GM12878 (cell line): ENCODE results near the gene CNOT3. TPM values are rescaled to one million over a fixed set of nuclear protein-coding genes. Genes with fewer than 3 reads are reported as not detected.
A peak's percentile ranks its signal among the peaks of the same experiment; 100 is the strongest.

Experiments
- ATAC-seq: fragments of 200-7000 bp; cut with Tn5 transposase; 3 replicates; pipeline ENCODE4 v1.9.1; 2020; ENCODE audit warnings: mild to moderate bottlenecking, moderate library complexity
- BruUV-seq: library from RNA; stranded (reverse); fragments of 400-500 nt; replicated peaks from 2 replicates; lab custom pipeline; 2021; lab: Mats Ljungman, UMichigan
- CTCF ChIA-PET: fragments of 300-600 bp; sonication (Branson Sonifier 250); formaldehyde crosslinking; extraction: SDS; loops from one replicate; lab custom pipeline; 2021; ENCODE audit warnings: inconsistent platforms; lab: Yijun Ruan, JAX
- POLR2A ChIA-PET: fragments of 350-600 bp; formaldehyde crosslinking; extraction: SDS; loops from one replicate; lab custom pipeline; 2021; ENCODE audit warnings: inconsistent platforms; lab: Charles Lee
- RAD21 ChIA-PET: fragments of 300-600 bp; sonication (Branson Sonifier 250); formaldehyde crosslinking; loops from one replicate; lab custom pipeline; 2023; ENCODE audit warnings: antibody characterized with exemption; ENCODE audit not compliant: unreplicated experiment; lab: Charles Lee
- SMC1A ChIA-PET: fragments of 300-600 bp; sonication (Branson Sonifier 250); formaldehyde crosslinking; loops from one replicate; lab custom pipeline; 2023; ENCODE audit not compliant: unreplicated experiment, uncharacterized antibody; lab: Charles Lee
- DNase-seq: peaks from one replicate; pipeline ENCODE4 v3.0.0-alpha.2; 2011; ENCODE audit warnings: low read depth, low spot score
- FAIRE-seq: peaks from 3 replicates; lab custom pipeline; 2011; peaks lifted over from hg19 to GRCh38; lab: Jason Lieb, UNC
- H2AFZ ChIP-seq: 2 replicates; pipeline ENCODE4 v1.6.0; 2011; ENCODE audit warnings: low read depth, low read length, control low read depth; ENCODE audit not compliant: control insufficient read depth
- H3K27ac ChIP-seq: 2 replicates; pipeline ENCODE4 v1.5.1; 2011; ENCODE audit warnings: control low read depth; ENCODE audit not compliant: control insufficient read depth, insufficient read depth
- H3K27me3 ChIP-seq, 2 experiments: replicated peaks in 1 of 2; 2 replicates each; pipeline versions ENCODE4 v1.6.0 to v1.6.1; 2011; ENCODE audit warnings: low read length in 1 of 2; ENCODE audit not compliant: control insufficient read depth in 2 of 2, insufficient read depth in 2 of 2
- H3K36me3 ChIP-seq, 2 experiments: 2 replicates each; pipeline ENCODE4 v1.5.1; 2011; ENCODE audit warnings: low read length in 1 of 2; ENCODE audit not compliant: control insufficient read depth in 2 of 2, insufficient read depth in 2 of 2
- H3K4me1 ChIP-seq: 2 replicates; pipeline ENCODE4 v1.6.1; 2011; ENCODE audit warnings: mild to moderate bottlenecking, low read length, moderate library complexity, mixed read lengths; ENCODE audit not compliant: control insufficient read depth, insufficient read depth
- H3K4me2 ChIP-seq: 2 replicates; pipeline ENCODE4 v1.6.0; 2011; ENCODE audit warnings: control low read depth; ENCODE audit not compliant: control insufficient read depth, insufficient read depth
- H3K4me3 ChIP-seq: fragments of 200-600 bp; sonication (generic); 2 replicates; pipeline ENCODE4 v1.5.1; 2016
- H3K79me2 ChIP-seq: 2 replicates; pipeline ENCODE4 v1.6.0; 2011; ENCODE audit warnings: low read length; ENCODE audit not compliant: control insufficient read depth, insufficient read depth
- H3K9ac ChIP-seq: 2 replicates; pipeline ENCODE4 v1.8.0; 2011; ENCODE audit warnings: low read length, control low read depth, mixed read lengths; ENCODE audit not compliant: control insufficient read depth, insufficient read depth
- H3K9me3 ChIP-seq: replicated peaks from 3 replicates; pipeline ENCODE4 v1.5.1; 2011; ENCODE audit warnings: mild to moderate bottlenecking, low read length; ENCODE audit not compliant: control insufficient read depth, insufficient read depth
- H4K20me1 ChIP-seq: 2 replicates; pipeline ENCODE4 v1.6.0; 2011; ENCODE audit not compliant: control insufficient read depth, insufficient read depth
- BCL3 ChIP-seq: IDR thresholded peaks from 2 replicates; pipeline ENCODE4 v1.6.1; 2011; ENCODE audit warnings: borderline replicate concordance, low read depth, mild to moderate bottlenecking, moderate library complexity, low read length; ENCODE audit not compliant: insufficient read depth, poor library complexity, severe bottlenecking
- BMI1 ChIP-seq: fragments of 450-650 bp; IDR thresholded peaks from 2 replicates; pipeline ENCODE4 v1.6.1; 2016; ENCODE audit warnings: mild to moderate bottlenecking, moderate library complexity, borderline replicate concordance
- CHD2 ChIP-seq: IDR thresholded peaks from 2 replicates; pipeline ENCODE4 v1.6.1; 2011; ENCODE audit warnings: low read depth, low read length, improper control_type of control experiment, borderline replicate concordance
- HDAC6 ChIP-seq: fragments of 200-600 bp; sonication (generic); IDR thresholded peaks from one replicate; pipeline ENCODE4 v1.8.0; 2017; ENCODE audit warnings: antibody characterized with exemption; ENCODE audit not compliant: unreplicated experiment
- IKZF2 ChIP-seq, 2 experiments: fragments of 450-650 bp; IDR thresholded peaks; 2 replicates each; pipeline ENCODE4 v1.6.1; 2017; ENCODE audit warnings: mild to moderate bottlenecking in 2 of 2, moderate library complexity in 2 of 2
- LARP7 ChIP-seq: fragments of 450-650 bp; IDR thresholded peaks from 2 replicates; pipeline ENCODE4 v1.6.1; 2017; ENCODE audit warnings: mild to moderate bottlenecking
- MAX ChIP-seq: IDR thresholded peaks from 2 replicates; pipeline ENCODE4 v1.6.1; 2012; ENCODE audit warnings: low read depth, low read length, improper control_type of control experiment
- POLR2AphosphoS2 ChIP-seq: IDR thresholded peaks from 2 replicates; pipeline ENCODE4 v1.6.1; 2011; ENCODE audit warnings: low read depth, mild to moderate bottlenecking, low read length, improper control_type of control experiment, moderate library complexity
- POU2F2 ChIP-seq: IDR thresholded peaks from 3 replicates; pipeline ENCODE4 v1.6.1; 2011; ENCODE audit warnings: low read depth, mild to moderate bottlenecking, low read length, borderline replicate concordance
- SPI1 ChIP-seq: IDR thresholded peaks from 2 replicates; pipeline ENCODE4 v1.6.1; 2011; ENCODE audit warnings: low read depth, mild to moderate bottlenecking, low read length, moderate library complexity, borderline replicate concordance; ENCODE audit not compliant: insufficient read depth
- SREBF1 ChIP-seq: IDR thresholded peaks from 2 replicates; pipeline ENCODE4 v1.6.1; 2012; ENCODE audit warnings: mild to moderate bottlenecking, low read length
- SUPT20H ChIP-seq: IDR thresholded peaks from 2 replicates; pipeline ENCODE4 v1.6.1; 2011; ENCODE audit warnings: low read depth, mild to moderate bottlenecking, low read length, moderate library complexity, borderline replicate concordance; ENCODE audit not compliant: control insufficient read depth
- TCF7 ChIP-seq: IDR thresholded peaks from 2 replicates; pipeline ENCODE4 v1.6.1; 2014; ENCODE audit warnings: antibody characterized with exemption, borderline replicate concordance
- ZBED1 ChIP-seq: IDR thresholded peaks from 2 replicates; pipeline ENCODE4 v1.6.1; 2016; ENCODE audit warnings: borderline replicate concordance
- WGBS: methylation state at CpG from one replicate; pipeline ENCODE4 v1.1.6; 2016; ENCODE audit warnings: low lambda C conversion rate; ENCODE audit not compliant: insufficient replicate concordance, insufficient coverage; ENCODE audit errors: missing lambda C conversion rate; 5-methylcytosine and 5-hydroxymethylcytosine counted together
- in situ Hi-C: fragments of 300-500 bp; cut with MboI; formaldehyde crosslinking; loops from 9 replicates; pipeline ENCODE4 v1.14.3; 2018; ENCODE audit warnings: mixed read lengths
- intact Hi-C: fragments of 100-400 bp; cut with micrococcal nuclease; formaldehyde crosslinking; loops from one replicate; pipeline ENCODE4 v1.14.2; 2022; ENCODE audit not compliant: unreplicated experiment
- polyA plus RNA-seq, 11 experiments: library from polyadenylated mRNA; depleted of rRNA in 4 of 11; unstranded in 6 of 11; stranded (reverse) in 5 of 11; fragments of >200 nt; fragmentation: Nextera tagmentation in 4 of 11; fragmentation: Illumina TruSeq in 1 of 11; extraction: Ambion mirVana in 4 of 11; extraction: Trizol in 1 of 11; gene quantifications; 1 replicate in 1 of 11; 2 replicates in 10 of 11; pipeline versions ENCODE4 v1.2.1 to v1.2.3, GENCODE V29; 2011 to 2016; ENCODE audit warnings: inconsistent platforms in 2 of 11, missing spikeins in 2 of 11, low read depth in 1 of 11
- total RNA-seq, 4 experiments: library from RNA; depleted of rRNA in 3 of 4; stranded (reverse); fragments of >200 nt in 3 of 4; fragmentation: Illumina TruSeq in 1 of 4; extraction: Trizol in 1 of 4; gene quantifications; 2 replicates each; pipeline versions ENCODE4 v1.2.1 to v1.2.3, GENCODE V29; 2013 to 2021

CNOT3 gene
- total and polyA plus RNA-seq, 10 of the 15 experiments (the other 5 are each of a cell fraction or from before 2014, with no cell fraction given), result 0.14 to 45.1 (median 14.0) TPM

GRCh38 chr19:54102421-54103169 lies 35.0 kb upstream of the CNOT3 start, which contains the start of gene NDUFA3 (continued):
- TF ChIP-seq CHD2 (peak; percentile 88), TCF7 (no peak), SPI1 (no peak), IKZF2 (IDR thresholded peaks at IDR 0.05) (no peak), BMI1 (no peak), SREBF1 (peak; percentile 56; the same call in 1 of the 2 replicates)

GRCh38 chr19:54104998-54105715 lies 32.4 kb upstream of the CNOT3 start:
- Histone ChIP-seq H3K36me3 (peaks cover 9 to 15% of the 10 kb centered on the region in 2 experiments; a peak in 3 of 4 replicates), H3K27ac (no peak overlapping the region), H3K4me2 (no peak overlapping the region), H2AFZ (no peak overlapping the region), H3K4me1 (no peaks in the 10 kb centered on the region), H4K20me1 (no peaks in the 10 kb centered on the region; the same call in 1 of the 2 replicates), H3K4me3 (no peak overlapping the region), H3K79me2 (peaks cover 9% of the 10 kb centered on the region), H3K27me3 (no peaks in the 10 kb centered on the region), H3K9ac (no peak overlapping the region), H3K9me3 (no peaks in the 10 kb centered on the region)
- ATAC-seq (no peak), FAIRE-seq (no peak), DNase-seq (no peak)
- intact Hi-C loops (loop anchor here (10.0 kb wide), 2 partner anchors 580 to 1000 kb away; partner anchors contain the start of gene ZNF160), in situ Hi-C loops (no loop called here)
- BruUV-seq, result no TSS peak
- ChIA-PET CTCF (interaction anchor here (1.1 kb wide), 1 partner anchor 31 kb away, joined by 3 read pairs; no protein-coding TSS in a partner anchor), RAD21 (no interaction called here), SMC1A (no interaction called here), POLR2A (no interaction called here)
- 89% methylated on average over 11 of the region's 11 CpGs for WGBS
- TF ChIP-seq BCL3 (no peak), MAX (no peak), SUPT20H (no peak), HDAC6 (no peak), ZBED1 (no peak), TCF7 (no peak), LARP7 (no peak), POLR2AphosphoS2 (no peak), SREBF1 (no peak), POU2F2 (no peak)
